ENCODE results near the gene CCT5. TPM values are rescaled to one million over a fixed set of nuclear protein-coding genes. Genes with fewer than 3 reads are reported as not detected.
"Not testable (repeated sequence)": the region's sequence is repeated elsewhere in the genome, so short reads cannot be mapped to it uniquely, and the experiment has no call there.

The CCT5 gene
- total RNA-seq, 2 experiments from 2014 or later = 511 to 526 TPM

DNA sequence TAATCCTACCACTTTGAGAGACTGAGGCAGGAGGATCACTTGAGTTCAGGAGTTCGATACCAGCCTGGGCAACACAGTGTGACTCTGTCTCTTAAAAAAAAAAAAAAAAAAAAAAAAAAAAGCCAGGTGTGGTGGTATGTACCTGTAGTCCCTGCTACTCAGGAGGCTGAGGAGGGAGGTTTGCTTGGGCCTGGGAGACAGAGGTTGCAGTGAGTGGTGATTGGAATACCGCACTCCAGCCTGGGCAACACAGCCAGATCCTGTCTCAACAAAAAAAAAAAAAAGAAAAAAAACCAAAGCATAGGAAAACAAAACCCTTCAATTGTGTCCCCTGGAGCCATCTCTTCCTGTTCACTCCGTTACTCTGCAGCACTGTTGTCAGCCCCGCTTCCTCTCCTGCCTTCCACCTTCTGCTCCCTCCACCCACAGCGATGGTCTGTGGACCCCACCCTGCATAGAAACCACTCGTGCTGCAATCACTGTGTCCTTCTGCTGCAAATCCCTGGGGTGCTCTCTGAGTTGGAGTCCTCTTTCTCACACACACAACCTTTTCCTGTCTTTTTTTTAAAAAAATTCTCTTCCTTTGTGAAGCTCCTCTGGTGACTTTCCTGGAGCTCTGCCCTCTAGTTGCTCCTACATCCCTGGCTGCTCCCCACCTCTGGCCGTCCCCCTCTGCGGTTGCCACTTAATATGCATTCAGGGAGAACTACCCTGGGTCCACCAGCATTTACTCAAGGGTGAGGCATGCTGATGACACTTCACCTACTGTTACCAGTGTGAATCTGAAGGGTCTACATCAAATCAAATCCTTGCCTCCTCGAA is 22.2 kb downstream of the CCT5 start:
- ChIA-PET CTCF (interaction anchor here (1.6 kb wide), 1 partner anchor 12 kb away, joined by 5 read pairs; no protein-coding TSS in a partner anchor), POLR2A (no interaction called here)

DNA sequence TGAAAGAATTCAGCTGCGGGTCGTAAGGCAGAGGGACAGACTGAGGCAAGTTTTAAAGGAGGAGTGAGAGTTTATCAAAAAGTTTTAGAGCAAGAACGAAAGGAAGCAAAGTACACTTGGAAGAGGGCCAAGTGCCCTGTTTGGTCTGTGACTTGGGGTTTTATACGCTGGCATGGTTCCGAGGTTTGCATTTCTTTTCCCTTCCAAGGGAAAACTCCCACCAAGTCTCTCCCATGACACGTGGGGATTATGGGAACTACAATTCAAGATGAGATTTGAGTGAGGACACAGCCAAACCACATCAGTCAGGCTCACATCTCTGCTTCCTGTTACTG is 22.8 kb downstream of the CCT5 start:
- POLR2A ChIA-PET = not testable (repeated sequence)
- CTCF ChIA-PET = interaction anchor here (1.6 kb wide), 1 partner anchor 11 kb away, joined by 5 read pairs; no protein-coding TSS in a partner anchor

DNA sequence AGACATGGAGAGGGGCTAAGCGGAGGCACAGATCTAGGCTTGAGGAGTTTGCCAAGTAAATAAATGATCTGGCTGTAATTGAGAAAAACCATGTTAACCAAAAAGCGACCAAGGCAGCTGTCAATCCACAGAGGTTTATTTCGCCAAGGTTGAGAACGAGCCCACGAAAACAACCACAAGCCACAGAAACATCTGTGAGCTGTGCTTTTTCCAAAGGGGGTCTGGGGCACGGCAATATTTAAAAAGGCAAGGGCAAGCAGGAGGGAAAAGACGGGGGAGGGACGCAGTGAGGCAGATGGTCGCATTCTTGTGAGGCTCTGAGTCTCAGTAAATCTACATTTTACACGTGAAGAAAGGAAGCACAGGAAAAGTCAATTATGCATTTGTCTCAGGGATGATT is 25.4 kb downstream of the CCT5 start:
- ChIA-PET CTCF (no interaction called here), POLR2A (no interaction called here)

DNA sequence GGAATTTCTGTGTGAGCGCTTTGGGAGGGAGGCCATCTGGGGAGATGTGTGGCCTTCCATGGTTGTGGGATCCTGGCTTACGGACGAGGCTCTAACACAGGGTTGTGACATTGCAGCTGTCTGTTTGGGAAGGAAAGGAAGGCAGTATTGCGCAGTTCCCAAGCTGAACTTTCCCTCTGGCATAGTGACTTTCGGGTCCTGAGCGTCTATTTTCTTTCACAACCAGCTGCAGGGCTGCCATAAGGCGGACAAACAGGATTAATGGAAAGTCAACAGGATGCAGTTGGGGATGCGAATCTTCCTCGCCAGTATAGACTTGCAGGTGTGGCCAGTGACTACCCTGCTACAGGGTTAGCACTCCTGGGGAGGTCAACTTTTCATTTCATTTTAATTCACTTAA is 25.9 kb downstream of the CCT5 start:
- ChIA-PET POLR2A (no interaction called here), CTCF (no interaction called here)

GRCh38 chr5:10276691-10277090 is 26.6 kb downstream of the CCT5 start:
- ChIA-PET POLR2A (no interaction called here), CTCF (no interaction called here)

- CTCF ChIA-PET = no interaction called here
- POLR2A ChIA-PET = no interaction called here
Observed at GRCh38 chr5:10277773-10278630, 27.9 kb downstream of the CCT5 start.

DNA sequence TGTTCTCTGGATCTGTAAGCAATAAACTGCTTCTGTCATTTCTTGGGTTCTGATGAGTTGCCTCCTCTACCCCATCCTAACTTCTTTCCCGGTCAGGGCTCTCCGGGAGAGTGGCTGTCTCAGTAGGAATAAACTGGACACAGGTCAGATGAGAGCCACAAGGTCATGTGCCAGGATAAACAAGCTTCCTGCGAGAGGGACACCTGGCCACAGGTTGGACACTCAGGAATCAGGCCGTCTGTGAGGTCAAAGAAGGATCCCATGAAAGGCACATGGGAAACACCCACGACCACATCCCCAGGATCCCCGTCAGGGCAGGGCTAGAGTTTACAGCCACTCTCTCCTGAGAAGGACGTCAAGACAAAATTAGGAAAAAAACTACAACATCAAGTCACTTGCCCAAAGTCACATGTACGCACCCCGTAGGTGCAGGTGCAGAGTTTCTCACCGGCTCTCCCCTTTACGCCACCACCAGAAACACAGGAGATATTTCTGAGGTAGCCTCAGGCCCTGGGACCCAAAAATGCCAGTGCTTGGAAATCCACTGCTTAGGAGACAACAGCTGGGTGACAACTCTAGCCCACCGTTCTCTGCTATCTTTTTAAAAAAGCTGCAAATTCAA is 28.7 kb downstream of the CCT5 start:
- ChIA-PET POLR2A (no interaction called here), CTCF (interaction anchor here (0.7 kb wide), 1 partner anchor 378 kb away, joined by 3 read pairs; no protein-coding TSS in a partner anchor)

DNA sequence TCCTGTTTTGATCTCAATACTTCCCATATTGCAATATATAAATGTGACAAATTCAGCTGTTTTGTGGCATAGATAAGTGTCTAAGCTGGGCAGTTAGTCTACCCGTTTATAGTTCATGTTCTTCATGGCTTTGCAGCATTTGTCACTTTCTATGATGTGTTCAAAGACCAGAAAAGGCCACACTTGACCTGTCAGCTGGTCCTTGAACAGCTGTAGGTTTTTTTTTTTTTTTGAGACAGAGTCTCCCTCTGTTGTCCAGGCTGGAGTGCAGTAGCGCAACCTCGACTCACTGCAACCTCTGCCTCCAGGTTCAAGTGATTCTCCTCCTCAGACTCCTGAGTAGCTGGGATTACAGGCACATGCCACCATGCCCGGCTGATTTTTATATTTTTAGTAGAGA is 29.2 kb downstream of the CCT5 start:
- ChIA-PET CTCF (interaction anchor here (0.7 kb wide), 1 partner anchor 377 kb away, joined by 3 read pairs; no protein-coding TSS in a partner anchor), POLR2A (no interaction called here)

- ChIA-PET POLR2A (no interaction called here), CTCF (no interaction called here)
Observed at GRCh38 chr5:10279925-10280720, 30.0 kb downstream of the CCT5 start.

DNA sequence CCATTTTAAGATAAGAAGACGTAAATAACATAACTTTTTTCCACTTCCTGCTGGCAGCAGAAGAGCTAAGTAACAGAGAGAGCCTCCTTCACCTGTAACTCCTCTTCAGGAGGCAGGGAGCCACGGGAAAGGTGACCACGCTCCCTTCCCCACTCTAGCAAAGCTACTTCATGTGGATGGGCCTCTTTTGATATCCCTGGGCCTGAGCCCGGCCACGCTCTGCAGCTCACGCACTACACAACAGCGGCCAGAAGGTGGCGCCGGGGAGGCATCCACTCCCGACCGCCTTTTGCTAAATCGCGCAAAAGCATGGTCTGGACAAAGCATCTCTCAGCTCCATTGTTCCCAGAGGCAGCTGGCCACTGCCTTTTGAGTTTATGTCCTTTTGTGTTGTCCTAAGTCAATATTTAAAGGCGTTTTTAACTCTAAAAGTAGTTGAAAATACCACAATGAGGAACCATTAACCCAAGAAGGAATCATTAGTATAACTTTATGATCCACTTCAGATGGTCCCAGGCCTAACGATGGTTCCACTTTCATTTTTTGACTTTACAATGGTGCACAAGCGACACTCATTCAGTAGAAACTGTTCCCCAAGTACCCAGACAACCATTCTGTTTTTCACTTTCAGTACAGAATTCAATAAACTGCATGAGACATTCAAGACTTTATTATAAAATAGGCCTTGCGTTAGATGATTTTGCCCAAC is 34.0 kb downstream of the CCT5 start:
- POLR2A ChIA-PET = no interaction called here

GRCh38 chr5:10285362-10285761 is 35.3 kb downstream of the CCT5 start:
- POLR2A ChIA-PET = not testable (repeated sequence)
- CTCF ChIA-PET = interaction anchor here (0.6 kb wide), 1 partner anchor 285 kb away, joined by 3 read pairs; no protein-coding TSS in a partner anchor

More for the DNA sequence above, 34.0 kb downstream of the CCT5 start:
- CTCF ChIA-PET = interaction anchor here (0.6 to 1.9 kb wide), 17 partner anchors 9 to 344 kb away, joined by 3 to 13 read pairs (median 4); partner anchors contain the start of gene MARCHF6

GRCh38 chr5:10286162-10286861 is 36.2 kb downstream of the CCT5 start:
- ChIA-PET POLR2A (no interaction called here), CTCF (no interaction called here)

DNA sequence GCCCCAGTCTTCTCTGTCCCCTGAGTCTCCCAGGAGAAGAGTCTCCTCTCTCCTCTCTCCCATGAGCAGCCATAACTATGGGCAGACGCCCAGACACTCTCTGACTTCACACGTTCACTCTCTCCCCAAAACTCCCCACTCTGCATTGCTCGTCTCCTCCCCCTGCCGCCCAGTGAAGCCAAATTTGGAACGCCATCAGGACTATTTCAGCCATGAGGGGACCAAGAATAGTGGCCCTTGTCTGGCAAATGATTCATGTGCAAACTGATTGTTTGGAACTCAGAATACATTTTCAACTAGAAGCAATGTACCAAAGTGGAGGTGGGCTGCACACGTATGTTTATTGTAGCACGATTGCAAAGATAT is 36.8 kb downstream of the CCT5 start:
- CTCF ChIA-PET = no interaction called here
- POLR2A ChIA-PET = no interaction called here

DNA sequence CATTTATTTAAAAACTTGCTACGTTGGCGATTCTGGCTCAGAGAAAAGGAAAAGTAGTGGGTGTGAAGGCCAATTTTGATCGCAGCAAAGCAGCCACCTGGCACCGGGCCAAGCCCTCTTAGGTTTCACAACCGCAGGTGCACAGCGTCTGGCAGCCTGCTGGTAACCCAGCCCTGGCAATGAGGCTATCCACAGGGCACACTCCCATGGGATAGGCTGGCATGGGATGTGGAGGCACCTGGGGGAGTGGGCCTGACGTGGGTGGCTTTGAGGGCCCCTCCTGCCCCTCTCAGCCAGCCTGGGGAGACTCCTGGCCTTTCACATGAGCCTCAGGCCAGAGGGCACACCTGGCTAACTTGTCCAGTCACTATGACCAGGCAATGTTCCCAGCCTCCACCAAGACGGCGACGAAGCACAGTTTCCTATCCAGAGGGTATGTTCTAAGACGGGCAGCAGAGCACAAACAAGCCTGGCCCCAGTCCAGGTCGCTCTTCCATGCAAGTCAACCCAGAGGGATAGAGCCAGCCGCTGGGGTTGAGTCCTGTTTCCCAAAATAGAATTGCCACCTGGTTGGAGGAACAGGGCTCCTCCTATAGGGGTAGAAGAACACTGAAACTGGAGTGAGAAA is 38.6 kb downstream of the CCT5 start:
- CTCF ChIA-PET = no interaction called here
- POLR2A ChIA-PET = no interaction called here

- ChIA-PET POLR2A (no interaction called here), CTCF (no interaction called here)
Observed at GRCh38 chr5:10289353-10289752, 39.3 kb downstream of the CCT5 start.

DNA sequence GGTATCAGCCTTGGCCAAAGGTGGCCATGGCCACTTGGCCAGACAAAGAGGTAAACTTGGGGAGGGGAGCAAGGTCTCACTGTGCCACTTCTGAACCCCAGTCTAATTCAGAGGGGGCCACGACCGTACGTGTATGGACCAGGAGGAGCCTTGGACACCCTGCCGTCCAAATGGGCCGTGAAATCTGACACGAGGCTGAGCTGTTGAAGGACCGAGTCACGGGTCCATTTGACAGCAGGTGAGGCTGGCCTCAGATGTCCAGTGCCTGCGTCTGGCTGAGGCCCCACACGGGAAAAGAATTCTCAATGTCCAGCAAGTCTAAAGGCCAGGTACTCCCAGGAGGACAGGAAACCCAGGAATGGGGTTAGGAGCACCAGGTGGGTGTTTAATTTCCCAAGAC is 39.9 kb downstream of the CCT5 start:
- POLR2A ChIA-PET = no interaction called here
- CTCF ChIA-PET = no interaction called here

DNA sequence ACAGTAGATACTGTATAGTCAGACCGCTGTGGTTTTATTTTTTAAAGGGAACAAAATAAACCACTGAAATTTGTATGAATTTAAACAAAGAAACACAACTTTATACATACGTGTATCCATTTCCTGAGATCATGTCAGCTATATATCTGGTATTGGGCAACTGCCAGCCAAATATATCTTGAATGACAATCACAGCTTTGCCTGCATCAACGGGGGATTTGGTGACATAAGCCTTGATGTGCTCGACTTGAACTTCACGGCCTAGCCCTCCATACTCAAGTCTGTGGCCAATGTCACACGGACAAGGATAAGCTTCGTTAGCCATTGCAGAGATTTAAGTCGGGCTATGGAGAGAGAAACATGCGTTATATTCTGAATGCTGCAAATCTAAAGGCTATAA is 40.4 kb downstream of the CCT5 start:
- ChIA-PET CTCF (no interaction called here), POLR2A (no interaction called here)

GRCh38 chr5:10291692-10292339 is 41.7 kb downstream of the CCT5 start:
- ChIA-PET CTCF (no interaction called here), POLR2A (no interaction called here)
